ENCODE results near the gene SPON1.
A peak's percentile ranks its signal among the peaks of the same experiment; 100 is the strongest.
"Not testable (repeated sequence)": the region's sequence is repeated elsewhere in the genome, so short reads cannot be mapped to it uniquely, and the experiment has no call there.

Gene SPON1

GRCh38 chr11:14270690-14271542 is 308.4 kb downstream of the SPON1 start:
- DNase-seq (ENCODE audit: low read depth, low spot score): no peak

GRCh38 chr11:14273895-14274294 is 311.4 kb downstream of the SPON1 start:
- DNase-seq (ENCODE audit: low read depth, low spot score): peak; percentile 53

GRCh38 chr11:14275076-14275475 is 312.6 kb downstream of the SPON1 start:
- peak; percentile 34 for DNase-seq (ENCODE audit: low read depth, low spot score)

- DNase-seq (ENCODE audit: low read depth, low spot score): not testable (repeated sequence)
These were observed 316.3 kb downstream of the SPON1 start for GRCh38 chr11:14278869-14279268.

GRCh38 chr11:14288189-14288935 is 325.8 kb downstream of the SPON1 start:
- DNase-seq (ENCODE audit: low read depth, low spot score): peak; percentile 41

- no peak for DNase-seq (ENCODE audit: low read depth, low spot score)
These were observed 327.9 kb downstream of the SPON1 start for GRCh38 chr11:14290422-14290821.

- DNase-seq (ENCODE audit: low read depth, low spot score): no peak
These were observed 337.4 kb downstream of the SPON1 start for GRCh38 chr11:14299921-14300320.

- peak; percentile 57 for DNase-seq (ENCODE audit: low read depth, low spot score)
These were observed 338.3 kb downstream of the SPON1 start for GRCh38 chr11:14300661-14301304.

- no peak for DNase-seq (ENCODE audit: low read depth, low spot score)
These were observed 342.1 kb downstream of the SPON1 start for GRCh38 chr11:14304601-14305000.

- DNase-seq (ENCODE audit: low read depth, low spot score): no peak
These were observed 343.1 kb downstream of the SPON1 start for GRCh38 chr11:14305649-14306048.

- no peak for DNase-seq (ENCODE audit: low read depth, low spot score)
These were observed 344.0 kb downstream of the SPON1 start for GRCh38 chr11:14306481-14306880.

GRCh38 chr11:14308114-14308896 is 345.8 kb downstream of the SPON1 start:
- no peak for DNase-seq (ENCODE audit: low read depth, low spot score)

GRCh38 chr11:14308897-14309387 is 346.4 kb downstream of the SPON1 start:
- no peak for DNase-seq (ENCODE audit: low read depth, low spot score)

GRCh38 chr11:14309425-14310192 is 347.1 kb downstream of the SPON1 start:
- no peak for DNase-seq (ENCODE audit: low read depth, low spot score)

GRCh38 chr11:14310679-14311078 is 348.2 kb downstream of the SPON1 start:
- no peak for DNase-seq (ENCODE audit: low read depth, low spot score)

- no peak for DNase-seq (ENCODE audit: low read depth, low spot score)
These were observed 350.4 kb downstream of the SPON1 start for GRCh38 chr11:14312736-14313438.

- DNase-seq (ENCODE audit: low read depth, low spot score): no peak
These were observed 351.6 kb downstream of the SPON1 start for GRCh38 chr11:14314127-14314526.

GRCh38 chr11:14315130-14315529 is 352.6 kb downstream of the SPON1 start:
- no peak for DNase-seq (ENCODE audit: low read depth, low spot score)
